ENCODE results near the gene ATXN2. TPM values are rescaled to one million over a fixed set of nuclear protein-coding genes. Genes with fewer than 3 reads are reported as not detected.
"Not testable (repeated sequence)": the region's sequence is repeated elsewhere in the genome, so short reads cannot be mapped to it uniquely, and the experiment has no call there.

Gene ATXN2
- total and polyA plus RNA-seq, 8 donors: 12.9 to 28.2 (median 19.4) TPM

- Histone ChIP-seq H3K9me3 (no peaks in the 10 kb centered on the region), H3K4me3 (no peak overlapping the region), H3K36me3 (no peaks in the 10 kb centered on the region), H3K27ac (no peak overlapping the region), H3K27me3 (no peaks in the 10 kb centered on the region), H3K4me1 (peaks cover 0 to 7% (median 5%) of the 10 kb centered on the region in 3 donors)
- intact Hi-C loops (cut with DNase I): no loop called here
- ATAC-seq (peak in 1 of 4 donors; percentile 27), FAIRE-seq (no peak), DNase-seq (no peak)
- WGBS, 2 donors: 74% methylated on average over 4 of the region's 4 CpGs
- no peak for TF ChIP-seq CTCF (IDR thresholded peaks at IDR 0.05)
These were observed 14.2 kb downstream of the ATXN2 start for GRCh38 chr12:111584959-111585358.

GRCh38 chr12:111583506-111583905 lies 15.6 kb downstream of the ATXN2 start:
- H3K27me3 ChIP-seq; ATAC-seq; H3K27ac ChIP-seq; H3K4me3 ChIP-seq; DNase-seq; FAIRE-seq; H3K4me1 ChIP-seq; H3K36me3 ChIP-seq; H3K9me3 ChIP-seq; intact Hi-C loops (cut with DNase I): not testable (repeated sequence)
- WGBS, 2 donors: 95 to 97% methylated on average over 5 to 6 of the region's 6 CpGs

- H3K4me3 ChIP-seq: no peak overlapping the region
- FAIRE-seq (no peak), ATAC-seq (no peak), DNase-seq (no peak)
- H3K27me3 ChIP-seq: no peaks in the 10 kb centered on the region
- no peak overlapping the region for H3K27ac ChIP-seq
- H3K9me3 ChIP-seq: no peaks in the 10 kb centered on the region
- H3K4me1 ChIP-seq: peaks cover 0 to 4% (median 2%) of the 10 kb centered on the region in 3 donors
- no peaks in the 10 kb centered on the region for H3K36me3 ChIP-seq
- TF ChIP-seq CTCF (IDR thresholded peaks at IDR 0.05): no peak
- intact Hi-C loops (cut with DNase I): no loop called here
- WGBS, 2 donors: 96 to 99% methylated on average over 12 of the region's 12 CpGs
These were observed 16.9 kb downstream of the ATXN2 start for GRCh38 chr12:111582133-111582747.

GRCh38 chr12:111581434-111582132 lies 17.5 kb downstream of the ATXN2 start:
- no peaks in the 10 kb centered on the region for H3K36me3 ChIP-seq
- FAIRE-seq (no peak), DNase-seq (no peak), ATAC-seq (no peak)
- no peaks in the 10 kb centered on the region for H3K9me3 ChIP-seq
- H3K27me3 ChIP-seq: no peaks in the 10 kb centered on the region
- H3K4me1 ChIP-seq: no peaks in the 10 kb centered on the region
- no peak overlapping the region for H3K4me3 ChIP-seq
- H3K27ac ChIP-seq: no peak overlapping the region
- 87 to 90% methylated on average over 15 of the region's 15 CpGs for WGBS, 2 donors
- intact Hi-C loops (cut with DNase I): no loop called here
- TF ChIP-seq CTCF (IDR thresholded peaks at IDR 0.05): no peak

- H3K27ac ChIP-seq: no peak overlapping the region
- H3K4me3 ChIP-seq: no peak overlapping the region
- H3K4me1 ChIP-seq: no peaks in the 10 kb centered on the region
- H3K9me3 ChIP-seq: no peaks in the 10 kb centered on the region
- intact Hi-C loops (cut with DNase I): no loop called here
- WGBS, 2 donors: 96 to 98% methylated on average over 7 of the region's 7 CpGs
- no peaks in the 10 kb centered on the region for H3K36me3 ChIP-seq
- ATAC-seq: no peak
- DNase-seq: no peak
- FAIRE-seq: no peak
- no peak for TF ChIP-seq CTCF (IDR thresholded peaks at IDR 0.05)
- no peaks in the 10 kb centered on the region for H3K27me3 ChIP-seq
These were observed 18.4 kb downstream of the ATXN2 start for GRCh38 chr12:111580737-111581136.
